ENCODE results near the gene NDFIP2.
"Not testable (repeated sequence)": the region's sequence is repeated elsewhere in the genome, so short reads cannot be mapped to it uniquely, and the experiment has no call there.

The NDFIP2 gene

DNA sequence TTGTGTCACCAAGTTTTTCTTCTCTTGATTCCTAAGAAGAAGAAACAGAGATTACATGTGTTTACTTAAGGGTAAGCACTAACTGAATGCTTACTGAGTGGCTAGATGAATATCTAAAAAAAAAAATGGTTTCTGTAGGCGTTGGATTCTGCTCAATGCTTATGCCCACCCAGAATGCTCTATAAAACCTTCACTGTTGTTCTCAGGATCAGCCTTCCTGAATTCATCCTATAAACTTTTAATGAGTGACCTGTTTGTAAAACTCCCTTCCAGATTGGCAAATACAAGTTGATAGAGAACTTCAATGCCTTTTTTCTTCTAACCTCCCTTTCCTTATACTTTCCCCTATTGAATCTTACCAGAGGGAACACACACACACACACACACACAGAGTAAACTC, 90.2 kb downstream of the NDFIP2 start:
- TF ChIP-seq, protein P1, sequence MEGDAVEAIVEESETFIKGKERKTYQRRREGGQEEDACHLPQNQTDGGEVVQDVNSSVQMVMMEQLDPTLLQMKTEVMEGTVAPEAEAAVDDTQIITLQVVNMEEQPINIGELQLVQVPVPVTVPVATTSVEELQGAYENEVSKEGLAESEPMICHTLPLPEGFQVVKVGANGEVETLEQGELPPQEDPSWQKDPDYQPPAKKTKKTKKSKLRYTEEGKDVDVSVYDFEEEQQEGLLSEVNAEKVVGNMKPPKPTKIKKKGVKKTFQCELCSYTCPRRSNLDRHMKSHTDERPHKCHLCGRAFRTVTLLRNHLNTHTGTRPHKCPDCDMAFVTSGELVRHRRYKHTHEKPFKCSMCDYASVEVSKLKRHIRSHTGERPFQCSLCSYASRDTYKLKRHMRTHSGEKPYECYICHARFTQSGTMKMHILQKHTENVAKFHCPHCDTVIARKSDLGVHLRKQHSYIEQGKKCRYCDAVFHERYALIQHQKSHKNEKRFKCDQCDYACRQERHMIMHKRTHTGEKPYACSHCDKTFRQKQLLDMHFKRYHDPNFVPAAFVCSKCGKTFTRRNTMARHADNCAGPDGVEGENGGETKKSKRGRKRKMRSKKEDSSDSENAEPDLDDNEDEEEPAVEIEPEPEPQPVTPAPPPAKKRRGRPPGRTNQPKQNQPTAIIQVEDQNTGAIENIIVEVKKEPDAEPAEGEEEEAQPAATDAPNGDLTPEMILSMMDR (IDR thresholded peaks at IDR 0.05; ENCODE audit: extremely low read depth, missing control alignments) = no peak
- no peak for DNase-seq (ENCODE audit: low spot score)

DNA sequence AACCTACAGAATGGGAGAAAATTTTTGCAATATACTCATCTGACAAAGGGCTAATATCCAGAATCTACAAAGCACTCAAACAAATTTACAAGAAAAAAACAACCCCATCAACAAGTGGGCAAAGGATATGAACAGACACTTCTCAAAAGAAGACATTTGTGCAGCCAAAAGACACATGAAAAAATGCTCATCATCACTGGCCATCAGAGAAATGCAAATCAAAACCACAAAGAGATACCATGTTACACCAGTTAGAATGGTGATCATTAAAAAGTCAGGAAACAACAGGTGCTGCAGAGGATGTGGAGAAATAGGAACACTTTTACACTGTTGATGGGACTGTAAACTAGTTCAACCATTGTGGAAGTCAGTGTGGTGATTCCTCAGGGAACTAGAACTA, 92.9 kb downstream of the NDFIP2 start:
- DNase-seq (ENCODE audit: low spot score) = not testable (repeated sequence)

DNA sequence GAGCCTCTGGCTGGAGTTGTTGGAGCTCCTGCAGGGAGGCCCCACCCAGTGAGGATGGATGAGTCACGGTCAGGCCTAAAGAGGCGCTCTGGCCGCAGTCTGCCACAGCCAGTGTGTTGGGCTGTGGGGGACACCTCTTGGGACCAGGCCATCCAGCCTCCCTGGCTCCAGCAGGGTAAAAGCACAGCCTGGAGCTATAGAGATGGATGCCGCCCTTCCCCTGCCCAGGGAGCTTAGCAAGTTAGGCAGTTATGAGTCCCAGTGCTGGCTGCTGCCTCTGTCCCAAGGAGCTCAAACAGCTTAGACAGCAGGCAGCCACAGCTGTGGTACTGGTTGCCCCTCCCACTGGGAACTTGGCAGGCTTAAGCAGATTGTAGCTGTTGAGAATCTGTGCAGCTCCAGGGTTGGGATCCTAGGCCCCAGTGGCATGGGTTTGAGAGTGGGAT, 100.9 kb downstream of the NDFIP2 start:
- no peak for DNase-seq (ENCODE audit: low spot score)

DNA sequence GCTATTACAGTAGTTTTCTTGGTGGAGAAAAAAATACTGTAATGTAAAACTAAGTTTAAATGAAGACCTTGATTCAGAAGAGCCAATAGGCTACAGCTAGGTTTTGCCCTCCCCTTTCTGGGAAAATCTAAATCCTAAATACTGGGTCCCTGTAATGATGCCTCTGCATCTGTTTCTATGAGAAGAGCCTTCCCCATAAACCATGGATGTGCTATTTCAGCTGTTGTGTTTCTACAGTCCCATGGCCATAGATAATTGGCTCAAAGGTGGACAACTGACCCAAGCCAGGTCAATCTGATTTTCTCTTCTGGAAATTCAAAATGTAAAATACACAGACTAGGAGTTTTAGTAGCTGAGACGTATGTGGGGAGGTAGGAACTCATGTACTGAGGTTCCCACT, 101.9 kb downstream of the NDFIP2 start:
- TF ChIP-seq, protein P1 (IDR thresholded peaks at IDR 0.05; ENCODE audit: extremely low read depth, missing control alignments) = no peak

More for the DNA sequence above, 100.9 kb downstream of the NDFIP2 start:
- TF ChIP-seq, protein P1 (IDR thresholded peaks at IDR 0.05; ENCODE audit: extremely low read depth, missing control alignments) = no peak

DNA sequence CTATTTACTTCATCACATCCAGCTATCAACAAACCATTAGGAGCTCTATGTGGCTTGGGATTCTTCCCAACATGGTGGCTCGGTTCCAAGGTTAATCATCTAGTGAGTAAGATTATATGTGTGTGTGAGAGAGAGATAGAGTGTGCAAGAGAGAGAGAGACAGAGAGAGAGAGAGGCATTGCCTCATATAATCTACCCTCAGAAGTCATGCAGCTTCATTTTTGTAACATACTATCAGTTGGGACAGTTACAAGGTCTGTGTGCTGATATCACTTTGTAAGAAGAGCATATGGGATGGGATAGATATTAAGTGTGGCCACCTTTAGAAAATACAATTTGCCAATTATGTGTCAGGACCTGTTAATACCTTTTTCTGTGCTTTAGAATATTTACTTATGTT, 104.1 kb downstream of the NDFIP2 start:
- TF ChIP-seq, protein P1 (IDR thresholded peaks at IDR 0.05; ENCODE audit: extremely low read depth, missing control alignments) = no peak
- no peak for DNase-seq (ENCODE audit: low spot score)

More for the DNA sequence above, 101.9 kb downstream of the NDFIP2 start:
- no peak for DNase-seq (ENCODE audit: low spot score)

DNA sequence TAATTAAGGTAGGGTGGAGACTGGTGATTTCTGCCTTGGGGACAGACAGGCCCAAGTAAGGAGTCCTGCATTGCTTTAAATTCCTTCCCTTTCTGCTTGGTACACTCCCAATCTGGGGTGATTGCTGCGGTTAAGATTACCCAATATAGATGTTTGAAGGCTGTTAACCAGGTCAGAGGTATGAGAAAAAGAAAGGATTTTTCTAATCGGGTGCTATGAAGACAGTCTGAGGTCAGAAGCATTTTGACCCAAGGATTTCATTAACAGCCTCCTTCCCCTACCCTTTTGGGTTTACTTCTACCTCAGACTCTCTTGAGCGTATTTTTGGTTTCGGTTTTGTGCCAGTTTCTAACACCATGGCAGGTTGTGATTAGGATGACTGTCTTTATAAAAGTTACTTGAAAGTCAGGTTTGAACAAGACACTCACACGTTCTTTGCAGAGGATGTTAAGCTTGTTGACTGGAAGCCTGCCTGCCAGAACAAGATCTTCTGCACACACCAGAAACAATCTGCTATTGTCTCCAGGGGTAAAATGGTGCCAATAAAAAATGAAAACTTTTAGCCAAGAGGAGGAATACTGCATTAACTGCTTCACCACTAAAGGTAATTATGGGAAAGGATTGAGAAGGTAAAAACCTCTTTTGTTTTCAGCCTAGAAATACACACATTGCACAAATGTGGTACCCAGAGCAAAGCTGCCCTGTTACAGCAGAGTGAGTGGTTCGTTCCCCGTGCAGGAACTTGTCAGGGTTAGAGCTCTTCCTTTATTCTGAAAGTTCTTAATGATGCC, 108.8 kb downstream of the NDFIP2 start:
- TF ChIP-seq, protein P1 (IDR thresholded peaks at IDR 0.05; ENCODE audit: extremely low read depth, missing control alignments) = no peak
- DNase-seq (ENCODE audit: low spot score) = no peak

DNA sequence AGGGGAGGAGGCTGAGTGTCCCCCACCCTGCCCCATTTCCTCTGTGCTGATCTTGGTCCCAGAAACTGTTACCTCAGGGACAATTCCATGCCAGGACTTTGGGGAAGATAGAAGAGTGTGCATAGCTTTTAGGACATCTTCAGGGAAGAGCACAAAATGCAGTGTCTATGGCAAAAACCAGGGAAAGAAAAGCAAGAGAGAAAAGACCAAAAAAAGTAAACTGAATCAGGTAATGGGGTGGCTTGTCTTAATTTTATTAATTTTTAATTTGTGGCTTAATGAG, 109.4 kb downstream of the NDFIP2 start:
- TF ChIP-seq, protein P1 (IDR thresholded peaks at IDR 0.05; ENCODE audit: extremely low read depth, missing control alignments) = no peak
- no peak for DNase-seq (ENCODE audit: low spot score)

DNA sequence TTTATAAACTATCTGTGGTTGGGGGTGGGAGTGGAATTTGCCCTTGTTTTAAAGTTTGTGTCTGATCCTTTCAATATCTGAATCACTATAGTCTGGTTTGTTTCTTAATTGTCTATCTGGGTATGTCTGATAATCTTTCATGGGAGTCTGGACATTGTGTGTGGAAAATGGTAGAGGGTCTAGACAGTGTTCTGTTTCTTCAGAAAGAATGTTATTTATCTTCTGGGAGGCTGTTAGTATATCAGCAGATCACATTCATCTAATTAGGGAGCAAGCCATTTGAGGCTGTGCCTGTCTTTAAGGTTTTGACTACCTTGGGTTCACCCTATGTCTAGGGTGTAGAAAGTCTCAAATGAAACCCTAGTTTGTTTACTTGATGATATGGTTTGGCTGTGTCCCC, 110.5 kb downstream of the NDFIP2 start:
- TF ChIP-seq, protein P1 (IDR thresholded peaks at IDR 0.05; ENCODE audit: extremely low read depth, missing control alignments) = no peak
- no peak for DNase-seq (ENCODE audit: low spot score)

Measured in GM20000 (cell line).